ENCODE results near the gene NUMBL. TPM values are rescaled to one million over a fixed set of nuclear protein-coding genes. Genes with fewer than 3 reads are reported as not detected.

NUMBL gene
- total and polyA plus RNA-seq, 2 of the 8 experiments (the other 6 are each of a cell fraction or from before 2014, with no cell fraction given): 13.5 to 24.8 TPM

DNA sequence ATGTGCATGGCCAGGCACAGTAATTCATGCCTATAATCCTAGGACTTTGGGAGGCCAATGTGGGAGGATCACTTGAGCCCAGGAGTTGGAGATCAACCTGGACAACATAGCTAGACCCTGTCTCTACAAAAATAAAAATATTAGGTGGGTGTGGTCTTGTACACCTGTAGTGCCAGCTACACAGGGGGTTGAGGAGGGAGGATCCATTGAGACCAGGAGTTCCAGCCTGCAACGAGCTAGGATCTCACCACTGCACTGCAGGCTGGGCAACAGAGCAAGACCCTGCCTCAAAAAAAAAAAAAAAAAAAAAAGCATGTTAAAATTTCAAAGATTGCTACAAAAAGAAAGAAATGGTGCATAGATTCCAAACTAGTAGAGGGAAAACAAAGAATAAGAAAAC lies 52.1 kb downstream of the NUMBL start (continued):
- TF ChIP-seq EZH2 (IDR thresholded peaks at IDR 0.05; ENCODE audit: low read depth, low read length, severe bottlenecking) (no peak), BCL11A (IDR thresholded peaks at IDR 0.05; ENCODE audit: low read depth in 2 of 2, low read length in 2 of 2) (no peak), SIN3A (conservative IDR thresholded peaks at IDR 0.05 in 1 of 2, IDR thresholded peaks at IDR 0.05 in 1 of 2; ENCODE audit: low read depth in 1 of 2, low read length in 2 of 2) (no peak)
